Stimulated activated CD4-positive, alpha-beta T cell treated with anti-CD3 and anti-CD28 coated beads, Interleukin-1b, Interleukin-23, amount 100 ng/mL, for 4 hours (primary cell): ENCODE results near the gene PHLDA3.
"Not testable (repeated sequence)": the region's sequence is repeated elsewhere in the genome, so short reads cannot be mapped to it uniquely, and the experiment has no call there.

ENCODE experiments used
- DNase-seq, 2 donors: peaks; one replicate each; pipeline ENCODE4 v3.0.0-alpha.2; 2020; ENCODE audit warnings: low read depth in 2 of 2

PHLDA3 gene

DNA sequence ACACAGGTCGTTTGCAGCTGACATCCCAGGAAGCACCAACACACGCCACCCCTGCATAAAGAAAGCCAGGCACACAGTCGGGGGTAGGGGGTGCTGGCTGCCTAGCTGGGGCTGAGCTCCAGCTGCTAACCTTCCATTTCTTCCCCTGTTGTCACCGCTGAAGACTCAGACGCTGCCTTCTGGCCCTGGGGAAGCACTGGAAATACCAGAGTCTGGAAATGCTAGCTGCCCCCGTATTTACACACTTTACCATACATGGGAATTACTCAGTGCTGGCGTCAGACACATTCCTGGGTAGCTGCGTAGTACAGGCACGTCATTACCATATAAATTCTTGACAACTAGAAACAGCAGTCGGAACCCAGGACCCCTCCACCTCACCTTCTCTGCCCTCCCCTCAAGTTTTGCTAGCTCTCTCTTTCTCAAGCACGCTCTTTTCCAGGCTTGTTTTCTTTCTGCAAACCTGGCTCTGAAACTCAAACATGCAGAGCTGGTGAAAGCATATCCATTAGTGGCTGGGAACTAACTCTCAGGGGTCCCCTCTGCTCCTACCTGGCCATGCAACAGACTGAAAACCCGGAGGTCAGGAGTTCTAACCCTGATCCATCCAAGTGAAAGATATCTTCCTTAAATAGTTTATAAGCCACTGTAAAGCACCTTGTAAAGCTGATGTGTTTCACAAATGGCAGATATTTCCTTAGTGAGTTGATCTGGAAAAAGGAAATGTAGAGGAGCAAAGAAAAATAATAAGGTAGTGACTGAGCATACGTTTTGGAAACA, 34.6 kb upstream of the PHLDA3 start:
- no peak for DNase-seq

DNA sequence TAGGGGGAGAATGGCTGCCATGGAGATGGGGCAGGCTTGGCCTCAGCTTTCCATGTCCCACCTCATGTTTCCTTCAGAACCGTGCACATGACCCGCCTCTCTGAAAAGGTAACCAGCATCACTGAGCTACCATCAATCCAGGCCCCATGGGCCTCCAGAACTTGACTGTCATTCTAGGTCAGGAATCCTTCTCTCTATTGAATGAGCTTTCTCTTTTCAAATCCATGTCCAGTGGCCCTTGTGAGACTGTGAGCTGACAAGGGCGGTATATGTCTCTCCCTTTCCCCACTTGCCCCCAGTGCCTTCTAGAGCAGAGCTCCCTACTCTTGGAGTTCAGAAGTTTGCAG, 33.5 kb upstream of the PHLDA3 start:
- DNase-seq = no peak

DNA sequence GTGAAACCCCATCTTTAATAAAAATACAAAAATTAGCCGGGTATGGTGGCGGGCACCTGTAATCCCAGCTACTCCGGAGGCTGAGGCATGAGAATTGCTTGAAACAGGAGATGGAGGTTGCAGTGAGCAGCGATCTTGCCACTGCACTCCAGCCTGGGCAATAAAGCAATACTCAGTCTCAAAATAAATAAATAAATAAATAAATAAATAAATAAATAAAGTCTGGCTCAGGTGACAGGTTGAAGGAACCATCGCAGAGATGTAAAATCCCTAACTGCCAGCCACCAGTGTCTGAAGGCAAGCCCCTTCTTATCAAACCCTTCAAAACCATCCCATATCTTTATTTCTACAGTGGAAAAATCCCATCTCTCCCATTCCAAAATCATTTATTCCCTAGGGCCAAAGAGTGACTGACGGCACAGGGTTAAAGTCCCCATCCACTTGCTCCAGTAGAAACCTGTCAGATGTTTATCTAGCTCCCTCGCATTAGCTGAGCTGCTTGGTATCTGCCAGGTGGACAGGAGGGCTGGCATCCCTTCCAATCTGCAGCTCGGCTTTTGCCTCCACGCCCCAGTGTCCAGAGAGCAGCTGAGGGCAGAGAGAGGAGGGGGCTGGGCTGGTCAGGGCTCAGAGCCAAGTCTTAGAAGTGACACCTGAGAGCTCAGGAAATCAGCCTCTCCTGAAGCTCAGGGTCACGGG, 33.0 kb upstream of the PHLDA3 start:
- no peak for DNase-seq

DNA sequence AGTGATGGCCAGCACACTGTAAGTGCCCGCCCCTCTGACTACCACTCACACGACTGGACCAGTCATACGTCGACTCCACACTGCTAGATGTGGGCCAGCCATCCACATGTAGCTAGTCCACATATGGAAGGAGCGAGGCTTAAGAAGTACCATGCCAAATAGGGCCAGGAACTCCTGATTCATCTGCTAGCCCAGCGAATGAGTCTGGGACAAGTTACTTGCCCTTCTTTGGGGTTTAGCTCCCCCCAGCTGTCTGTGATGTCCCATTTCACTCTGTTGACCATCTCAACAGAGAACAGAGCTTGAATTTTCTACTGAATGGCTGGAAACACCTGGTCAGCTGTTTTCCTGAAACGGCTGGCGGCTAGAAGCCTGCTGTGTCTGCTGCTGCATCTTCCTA, 32.2 kb upstream of the PHLDA3 start:
- DNase-seq = no peak

DNA sequence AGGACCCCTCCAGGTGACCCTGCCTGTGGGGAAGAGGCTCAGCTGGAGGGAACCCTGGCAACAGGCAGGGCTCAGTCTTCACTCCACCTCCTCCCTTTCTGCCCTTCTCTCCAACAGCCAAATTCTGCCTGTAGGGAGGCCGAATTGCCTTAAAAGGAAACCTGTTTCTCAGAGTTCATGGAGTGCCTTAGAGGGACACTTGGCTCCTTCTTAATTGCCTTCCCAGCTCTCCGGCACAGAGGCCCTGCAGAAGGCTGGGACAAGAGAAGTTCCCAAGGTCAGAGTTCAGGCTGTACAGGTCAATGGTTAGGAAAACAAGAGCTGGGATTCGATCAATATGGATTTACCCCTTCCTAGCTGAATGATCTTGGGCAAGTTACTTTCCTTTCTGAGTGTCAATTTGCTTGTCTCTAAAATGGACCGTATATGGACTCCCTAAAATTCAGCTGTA, 31.7 kb upstream of the PHLDA3 start:
- DNase-seq = no peak

DNA sequence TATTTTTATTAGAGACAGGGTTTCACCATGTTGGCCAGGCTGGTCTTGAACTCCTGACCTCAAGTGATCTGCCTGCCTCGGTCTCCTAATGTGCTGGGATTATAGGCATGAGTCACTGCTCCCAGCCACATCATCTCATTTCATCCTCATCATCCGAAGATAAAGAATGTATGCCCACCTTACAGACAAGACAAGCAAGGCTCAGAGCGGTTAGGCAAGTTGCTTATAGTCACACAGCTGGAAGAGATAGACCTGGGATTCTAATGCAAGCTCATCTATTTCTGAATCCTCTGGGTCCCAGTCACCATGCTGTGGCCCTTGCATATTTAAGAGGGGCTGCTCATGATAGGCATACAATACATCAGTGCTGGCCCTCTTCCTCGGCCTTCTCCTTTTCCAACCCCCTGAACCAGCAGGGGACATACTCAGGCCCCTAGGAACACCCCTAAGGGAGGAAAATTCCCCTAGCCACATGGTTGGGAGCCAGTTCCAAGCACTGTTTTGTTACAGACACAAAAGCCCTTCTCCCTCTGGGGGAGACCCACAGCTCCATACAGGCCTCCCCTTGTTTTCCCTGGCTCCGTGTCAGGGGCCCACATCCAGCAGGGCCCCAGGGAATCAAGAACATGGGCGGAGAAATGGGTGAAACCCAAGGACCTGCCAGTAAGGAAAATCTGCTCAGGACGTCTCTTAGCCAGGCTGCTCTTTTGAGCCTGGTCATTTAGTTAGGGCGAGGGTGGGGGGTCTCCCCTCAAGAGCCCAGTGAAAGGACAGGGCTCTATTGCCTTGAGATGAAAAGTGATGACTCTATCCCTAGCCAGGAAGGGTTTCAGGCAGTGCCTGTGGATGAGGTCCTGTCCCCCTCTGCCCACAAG, 31.0 kb upstream of the PHLDA3 start:
- DNase-seq = no peak

DNA sequence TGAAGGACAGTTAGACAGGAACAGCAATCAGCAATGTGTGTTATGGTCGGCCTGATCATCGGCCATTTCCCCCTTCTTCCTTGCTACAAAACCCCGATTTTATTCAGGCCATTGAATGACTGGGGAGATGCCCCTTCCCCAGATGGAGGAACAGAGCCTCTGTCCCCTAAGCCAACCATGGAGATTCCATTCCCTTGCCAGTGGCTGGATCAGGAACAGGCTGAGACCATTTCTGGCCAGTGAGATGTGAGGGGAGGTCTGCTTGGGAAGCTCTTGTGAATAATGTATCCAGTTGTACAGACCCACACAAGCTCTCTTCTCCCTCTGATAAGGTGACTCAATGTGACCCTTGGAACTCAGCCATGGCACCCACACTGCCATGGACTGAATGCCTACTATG, 30.2 kb upstream of the PHLDA3 start:
- DNase-seq = no peak

DNA sequence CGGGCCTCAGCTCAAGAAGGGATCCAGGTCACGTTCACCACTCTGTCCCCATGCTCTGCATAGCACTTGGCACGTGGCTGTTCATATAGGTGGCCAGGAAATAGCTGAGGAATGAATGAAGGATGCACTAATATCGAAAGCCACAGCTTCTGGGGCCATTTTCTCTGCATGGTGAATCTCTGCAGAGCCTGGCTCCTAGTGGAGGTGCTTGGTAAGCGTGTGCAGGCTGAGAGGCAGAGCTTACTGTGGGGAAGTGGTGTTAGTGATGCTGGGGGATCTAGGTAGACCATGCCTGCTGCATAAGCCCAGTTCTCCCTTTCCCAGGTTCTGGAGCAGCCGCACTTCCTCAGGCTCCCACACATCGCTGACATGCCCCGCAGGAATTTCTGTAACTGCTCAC, 29.6 kb upstream of the PHLDA3 start:
- DNase-seq = no peak

DNA sequence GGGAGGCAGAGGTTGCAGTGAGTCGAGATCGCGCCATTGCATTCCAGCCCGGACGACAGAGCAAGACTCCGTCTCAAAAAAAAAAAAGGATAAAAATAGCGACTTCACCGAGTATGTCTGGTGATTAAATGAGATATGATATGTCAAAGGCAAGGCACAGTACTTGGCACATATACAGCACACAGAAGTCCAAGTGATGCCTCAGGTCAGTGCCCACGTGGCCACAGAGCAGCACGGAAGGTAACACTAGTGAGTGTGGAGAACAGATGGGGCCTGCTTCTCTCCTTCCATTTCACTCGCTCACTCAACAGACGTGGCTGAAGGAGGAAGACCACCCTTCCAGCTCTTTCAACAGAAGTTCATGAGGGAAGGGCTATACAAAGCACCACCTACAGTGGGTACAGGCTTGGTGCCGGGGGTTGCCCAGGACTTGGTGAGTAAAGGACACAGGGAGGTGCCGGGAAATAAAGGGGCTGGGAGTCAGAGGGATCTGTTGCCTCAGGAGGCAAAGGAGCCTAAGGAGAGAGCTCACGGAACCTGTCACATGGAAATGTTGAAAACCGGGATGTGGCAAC, 29.0 kb upstream of the PHLDA3 start:
- DNase-seq = no peak

DNA sequence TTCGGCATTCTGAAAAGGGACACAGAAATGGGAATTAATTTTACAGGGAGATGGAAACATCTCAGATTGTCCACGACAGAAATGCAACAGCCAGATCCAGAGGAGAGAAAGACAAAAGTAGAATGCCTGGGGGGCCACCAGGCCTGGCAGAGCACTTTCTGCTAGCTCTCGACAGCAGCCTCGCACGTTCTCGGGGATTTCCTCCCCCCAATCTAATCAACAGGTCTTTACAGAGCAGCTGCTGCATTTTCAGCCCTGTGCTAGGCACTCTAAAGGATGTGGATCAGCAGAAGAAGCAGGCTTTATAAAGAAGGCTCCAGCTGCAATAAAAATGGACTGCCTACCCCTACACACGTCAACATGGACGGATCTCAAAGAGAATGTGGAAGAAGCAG, 27.3 kb upstream of the PHLDA3 start:
- no peak for DNase-seq

DNA sequence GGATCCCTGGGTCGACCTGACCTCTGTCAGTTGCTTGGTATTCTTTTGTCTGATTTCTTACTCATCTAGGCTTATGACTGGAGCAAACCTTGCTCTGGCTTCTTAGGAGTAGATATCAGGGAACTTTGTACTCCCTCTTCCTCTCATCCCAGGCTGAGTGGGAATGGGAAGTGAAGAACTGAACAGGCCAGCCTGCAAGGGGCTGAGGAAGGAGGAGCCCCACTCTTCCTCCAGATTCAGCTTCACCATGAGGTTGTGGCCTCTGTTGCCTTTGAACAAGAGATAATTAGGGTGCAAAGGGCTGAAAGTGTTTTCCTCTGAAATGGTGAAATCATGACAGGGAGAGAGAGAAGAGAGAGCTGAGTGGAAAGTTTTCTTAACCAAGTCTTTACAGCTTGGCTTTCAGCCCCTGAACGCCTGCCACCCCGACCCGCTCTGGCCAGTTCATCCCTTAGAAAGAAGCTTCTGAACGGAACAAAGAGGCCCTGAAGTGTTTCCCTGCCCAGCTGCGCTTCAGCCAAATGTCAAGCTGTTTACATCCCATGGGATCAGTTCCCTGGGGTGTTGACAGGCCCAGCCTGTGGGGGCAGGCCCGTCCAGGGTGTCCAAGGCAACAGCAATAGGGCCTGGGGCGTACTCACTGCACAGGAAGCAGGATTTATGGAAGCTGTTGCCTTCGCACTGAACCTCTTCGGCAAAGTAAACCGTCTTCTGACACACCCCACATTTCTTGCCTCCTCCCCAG, 26.7 kb upstream of the PHLDA3 start:
- no peak for DNase-seq

DNA sequence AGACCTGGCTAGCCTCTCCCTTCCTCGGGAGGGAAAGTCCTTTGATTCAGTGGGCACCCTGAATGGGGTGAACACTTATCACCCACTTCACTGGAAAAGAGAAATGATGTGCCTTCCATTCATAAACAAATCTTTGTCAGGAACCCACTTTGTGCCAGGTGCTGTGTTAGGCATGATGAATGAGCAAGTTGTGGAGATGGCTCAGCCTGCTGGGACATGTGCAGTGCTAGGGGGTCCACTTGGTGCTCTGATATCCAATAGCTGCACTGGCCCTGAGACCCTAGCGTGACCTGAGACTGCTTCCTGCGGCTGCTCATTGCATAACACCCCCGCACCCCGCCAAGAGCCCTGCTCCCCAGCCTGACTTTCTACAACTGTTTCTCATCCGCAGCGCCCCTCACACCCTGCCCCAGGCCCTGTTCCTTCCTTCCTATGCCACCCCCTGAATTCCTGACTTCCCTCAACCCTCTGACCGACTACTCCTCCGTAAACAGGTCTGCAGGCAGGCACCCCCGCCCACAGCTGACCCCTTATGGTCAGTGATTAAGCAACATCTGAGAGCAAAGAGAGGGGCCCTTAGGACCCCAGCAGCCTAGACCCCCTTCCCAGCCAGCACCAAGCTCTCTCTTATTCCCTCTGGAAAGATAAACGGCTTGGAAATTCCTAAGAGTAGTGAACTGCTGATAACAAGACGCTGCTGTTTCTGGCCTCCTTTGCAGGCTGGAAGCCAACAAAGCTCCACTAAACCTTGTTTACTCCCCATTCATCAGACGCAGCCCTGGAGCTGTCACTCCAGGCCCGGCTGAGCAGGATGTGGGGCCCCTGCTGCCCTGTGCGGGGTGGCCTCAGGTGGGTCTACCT, 25.0 kb upstream of the PHLDA3 start:
- no peak for DNase-seq

DNA sequence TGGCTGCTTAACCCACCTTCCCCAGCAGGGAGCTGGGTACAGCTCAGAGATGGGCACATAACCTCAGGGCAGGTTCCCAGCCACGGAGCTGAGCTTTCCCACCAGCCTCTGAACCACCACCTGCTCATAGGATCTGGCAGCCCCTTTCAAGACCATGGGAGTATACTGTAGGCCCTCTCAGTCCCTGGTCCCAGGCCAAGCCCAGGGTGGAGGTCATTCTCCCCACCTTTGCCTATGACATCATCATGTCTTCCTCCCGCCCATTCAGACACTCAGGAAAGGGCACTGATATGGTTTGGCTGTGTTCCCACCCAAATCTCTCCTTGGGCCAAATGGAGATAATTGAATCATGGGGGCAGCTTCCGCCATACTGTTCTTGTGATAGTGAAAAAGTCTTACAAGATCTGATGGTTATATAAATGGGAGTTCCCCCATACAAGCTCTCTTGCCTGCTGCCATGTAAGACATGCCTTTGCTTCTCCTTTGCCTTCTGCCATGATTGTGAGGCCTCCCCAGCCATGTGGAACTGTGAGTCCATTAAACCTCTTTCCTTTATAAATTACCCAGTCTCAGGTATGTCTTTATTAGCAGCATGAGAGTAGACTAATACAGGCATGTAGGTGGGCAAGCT, 24.2 kb upstream of the PHLDA3 start:
- not testable (repeated sequence) for DNase-seq

DNA sequence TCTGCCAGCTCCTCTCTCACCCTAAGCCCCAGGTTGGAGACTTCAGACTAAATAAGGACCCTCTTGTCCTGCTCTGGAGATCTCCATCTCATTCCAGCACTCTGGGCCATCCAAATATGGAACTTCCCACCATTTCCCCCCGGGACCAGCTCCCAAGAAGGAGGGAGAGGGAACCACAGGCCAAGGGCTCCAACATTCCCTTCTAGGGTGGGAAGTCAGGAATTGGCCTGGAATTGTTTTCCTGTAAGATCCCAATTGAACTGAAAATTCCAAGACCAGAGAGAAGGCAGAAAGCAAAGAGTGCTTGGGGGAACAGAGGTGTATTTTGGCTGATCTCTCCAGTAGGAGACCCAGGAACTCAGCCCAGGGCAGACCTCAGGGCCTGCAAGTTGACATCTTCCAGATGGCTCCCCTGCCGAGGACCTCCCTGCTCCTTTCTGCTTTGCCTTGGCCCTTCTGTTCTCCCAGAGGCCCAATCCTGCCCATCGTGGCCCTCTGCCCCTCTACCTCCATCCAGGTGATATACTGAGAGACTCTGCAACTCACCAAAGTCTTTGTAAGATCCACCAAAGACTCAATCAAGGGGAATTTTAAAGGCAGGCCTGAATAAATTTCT, 23.0 kb upstream of the PHLDA3 start:
- no peak for DNase-seq

DNA sequence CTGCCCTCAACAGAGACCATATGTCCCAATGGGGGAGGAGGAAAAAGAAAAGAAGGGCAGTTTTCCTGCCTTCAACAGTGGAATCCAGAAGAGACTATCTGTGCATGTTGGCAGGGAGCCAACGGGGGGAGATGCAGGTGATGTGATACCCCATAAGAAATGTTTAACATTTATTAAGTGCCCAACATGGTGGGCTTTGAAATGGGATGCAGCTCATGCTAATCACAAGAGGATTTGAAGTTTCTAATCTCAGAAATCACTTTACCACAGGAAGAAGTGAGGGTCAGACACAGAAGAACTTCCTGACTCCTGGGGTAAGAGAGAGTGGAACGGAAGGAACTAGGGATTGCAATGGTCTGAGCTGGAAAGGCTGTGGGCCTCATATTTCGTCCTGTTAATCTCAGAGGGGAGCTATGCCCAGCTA, 21.7 kb upstream of the PHLDA3 start:
- DNase-seq = no peak

DNA sequence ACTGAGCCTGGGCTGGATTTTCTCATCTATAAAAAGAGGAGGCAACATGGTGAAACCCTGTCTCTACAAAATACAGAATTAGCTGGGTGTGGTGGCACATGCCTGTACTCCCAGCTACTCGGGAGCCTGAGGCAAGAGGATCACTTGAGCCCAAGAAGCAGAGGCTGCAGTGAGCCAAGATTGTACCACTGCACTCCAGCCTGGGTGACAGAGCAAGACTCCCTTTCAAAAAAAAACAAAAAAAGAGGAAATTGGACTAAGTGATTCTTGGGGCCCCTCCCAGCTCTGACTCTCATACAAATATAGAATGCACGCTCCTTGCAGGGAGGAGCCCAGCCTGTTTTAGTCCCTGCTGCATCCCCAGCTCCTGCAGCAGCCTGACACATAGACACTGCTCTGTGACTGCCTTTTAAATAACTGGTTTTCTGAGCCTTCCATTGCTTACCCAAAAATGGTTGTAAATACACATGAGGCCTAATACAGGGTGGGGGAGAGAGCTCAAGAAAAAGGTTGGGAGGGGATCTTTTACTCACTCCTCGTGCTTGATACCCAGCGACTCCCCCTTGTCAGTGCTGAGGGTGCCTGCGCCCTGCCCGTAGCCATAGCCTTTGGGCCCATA, 20.8 kb upstream of the PHLDA3 start:
- DNase-seq = no peak

DNA sequence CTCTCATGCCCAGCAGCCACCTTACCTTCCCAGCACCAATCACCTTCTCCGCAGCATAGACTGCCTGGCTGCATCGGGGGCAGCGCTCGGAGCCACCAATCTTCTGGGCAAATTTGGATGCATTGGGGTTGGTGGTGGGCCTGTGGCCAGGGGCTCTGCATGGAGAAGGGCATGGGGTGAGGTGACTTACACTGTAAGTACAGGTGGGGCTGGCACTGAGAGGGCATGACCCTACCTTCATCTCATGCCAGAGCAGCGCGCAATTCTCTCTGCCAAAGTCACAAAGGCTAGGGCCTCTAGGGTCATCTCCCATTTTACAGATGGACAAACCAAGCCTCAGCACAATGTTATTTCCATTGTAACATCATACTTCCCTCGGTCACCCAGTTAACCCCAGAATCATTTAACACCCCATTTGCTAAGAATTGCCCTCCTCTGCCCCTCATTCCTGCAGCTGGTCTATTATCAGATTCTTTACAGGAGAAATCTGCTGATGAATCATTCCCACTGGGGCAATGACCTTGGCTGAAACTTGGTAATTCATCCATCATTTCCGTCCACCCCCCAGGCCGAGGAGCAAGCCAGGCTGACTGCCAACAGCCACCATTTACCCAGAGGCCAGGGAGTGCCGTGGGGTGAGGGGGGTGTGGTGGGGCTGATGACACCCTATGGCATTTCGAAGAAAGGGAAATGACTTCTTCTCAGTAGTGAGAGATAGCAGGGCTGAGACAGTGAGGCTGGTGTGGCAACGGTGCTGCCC, 20.0 kb upstream of the PHLDA3 start:
- DNase-seq = no peak

DNA sequence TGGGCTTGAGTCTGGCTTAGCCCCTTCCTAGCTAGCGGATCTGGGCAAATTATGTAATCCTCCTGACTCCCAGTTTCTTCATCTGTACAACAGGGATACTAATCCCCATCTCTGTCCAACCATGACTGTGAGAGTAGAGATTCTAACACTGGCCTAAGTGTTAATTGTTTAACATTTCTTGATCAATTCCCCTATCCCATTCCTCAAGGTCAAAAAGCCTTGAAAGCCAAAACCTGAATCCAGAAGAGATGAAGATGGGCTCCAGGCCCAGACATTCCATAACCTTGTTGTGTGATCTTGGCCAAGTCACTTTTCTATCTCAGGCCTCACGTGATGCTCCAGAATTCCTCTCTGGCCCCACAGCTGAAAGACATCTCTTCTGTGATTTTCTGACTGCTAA, 18.8 kb upstream of the PHLDA3 start:
- no peak for DNase-seq
